NCI-H2081 (cell line): ENCODE results near the gene ARL13B.
"Not testable (repeated sequence)": the region's sequence is repeated elsewhere in the genome, so short reads cannot be mapped to it uniquely, and the experiment has no call there.

Experiments
- DNase-seq, 2 experiments: peaks; one replicate each; lab custom pipeline; 2025; lab: John Stamatoyannopoulos, UW

ARL13B gene

GRCh38 chr3:94062513-94063404, 82.8 kb downstream of the ARL13B start, which contains the start of the genes DHFR2 and NSUN3:
Gene DHFR2, minus strand, starts transcription at chr3:94062916. Its CDS starts 1,405 bp downstream, at chr3:94061511.
Gene NSUN3, plus strand, starts transcription at chr3:94063061. Its CDS starts 66 bp downstream, at chr3:94063127.
- DNase-seq: peak; percentile 96 to 98

- DNase-seq: no peak
These were observed 83.7 kb downstream of the ARL13B start for GRCh38 chr3:94063496-94064119.

- DNase-seq: no peak
These were observed 84.4 kb downstream of the ARL13B start for GRCh38 chr3:94064243-94064860.

GRCh38 chr3:94065122-94065521, 85.2 kb downstream of the ARL13B start:
- no peak for DNase-seq

- DNase-seq: no peak
These were observed 86.0 kb downstream of the ARL13B start for GRCh38 chr3:94065819-94066480.

- DNase-seq: no peak
These were observed 86.8 kb downstream of the ARL13B start for GRCh38 chr3:94066506-94067500.

GRCh38 chr3:94069194-94069813, 89.3 kb downstream of the ARL13B start:
- DNase-seq: peak in 1 of 2 experiments; percentile 20

- no peak for DNase-seq
These were observed 90.5 kb downstream of the ARL13B start for GRCh38 chr3:94070341-94070911.

- no peak for DNase-seq
These were observed 91.8 kb downstream of the ARL13B start for GRCh38 chr3:94071713-94072284.

- DNase-seq: no peak
These were observed 96.1 kb downstream of the ARL13B start for GRCh38 chr3:94076055-94076454.

GRCh38 chr3:94080552-94080951, 100.6 kb downstream of the ARL13B start:
- not testable (repeated sequence) for DNase-seq

- no peak for DNase-seq
These were observed 101.9 kb downstream of the ARL13B start for GRCh38 chr3:94081884-94082283.

- DNase-seq: peak; percentile 34 to 80
These were observed 102.5 kb downstream of the ARL13B start for GRCh38 chr3:94082391-94082937.

- DNase-seq: no peak
These were observed 103.3 kb downstream of the ARL13B start for GRCh38 chr3:94083261-94083660.

GRCh38 chr3:94089126-94089525, 109.2 kb downstream of the ARL13B start:
- no peak for DNase-seq

- DNase-seq: no peak
These were observed 112.1 kb downstream of the ARL13B start for GRCh38 chr3:94092086-94092485.

- DNase-seq: no peak
These were observed 113.2 kb downstream of the ARL13B start for GRCh38 chr3:94093151-94093550.

- DNase-seq: no peak
These were observed 115.2 kb downstream of the ARL13B start for GRCh38 chr3:94095111-94095510.

- no peak for DNase-seq
These were observed 118.5 kb downstream of the ARL13B start for GRCh38 chr3:94098452-94098851.
